HG02938 (cell line): ENCODE results near the gene HMX1.

ENCODE experiments used
- ATAC-seq: cut with Tn5 transposase; IDR thresholded peaks from one replicate; pipeline ENCODE4 v1.9.1; 2021; ENCODE audit warnings: mild to moderate bottlenecking, moderate library complexity; ENCODE audit not compliant: unreplicated experiment

Gene HMX1

GRCh38 chr4:8842614-8843013 lies 29.0 kb downstream of the HMX1 start:
- no peak for ATAC-seq

DNA sequence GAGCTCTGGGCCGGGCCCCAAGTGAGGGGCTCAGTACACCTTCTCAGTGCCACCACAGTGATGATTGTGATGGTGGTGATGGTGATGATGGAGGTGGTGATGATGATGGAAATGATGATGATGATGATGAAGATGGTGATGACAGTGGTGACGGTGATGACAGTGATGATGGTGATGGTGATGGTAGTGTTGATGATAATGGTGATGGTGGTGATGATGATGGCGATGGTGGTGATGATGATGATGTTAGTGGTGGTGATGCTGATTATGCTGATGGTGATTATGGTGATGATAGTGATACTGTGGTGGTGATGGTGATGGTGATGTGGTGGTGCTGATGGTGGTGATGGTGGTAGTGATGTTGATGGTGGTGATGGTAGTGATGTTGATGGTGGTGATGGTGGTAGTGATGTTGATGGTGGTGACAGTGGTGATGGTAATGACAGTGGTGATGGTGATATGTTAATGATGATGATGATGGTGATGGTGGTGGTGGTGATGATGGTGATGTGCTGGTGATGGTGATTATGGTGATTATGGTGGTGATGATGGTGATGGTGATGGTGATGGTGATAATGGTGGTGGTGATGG lies 29.9 kb downstream of the HMX1 start:
- ATAC-seq: no peak

DNA sequence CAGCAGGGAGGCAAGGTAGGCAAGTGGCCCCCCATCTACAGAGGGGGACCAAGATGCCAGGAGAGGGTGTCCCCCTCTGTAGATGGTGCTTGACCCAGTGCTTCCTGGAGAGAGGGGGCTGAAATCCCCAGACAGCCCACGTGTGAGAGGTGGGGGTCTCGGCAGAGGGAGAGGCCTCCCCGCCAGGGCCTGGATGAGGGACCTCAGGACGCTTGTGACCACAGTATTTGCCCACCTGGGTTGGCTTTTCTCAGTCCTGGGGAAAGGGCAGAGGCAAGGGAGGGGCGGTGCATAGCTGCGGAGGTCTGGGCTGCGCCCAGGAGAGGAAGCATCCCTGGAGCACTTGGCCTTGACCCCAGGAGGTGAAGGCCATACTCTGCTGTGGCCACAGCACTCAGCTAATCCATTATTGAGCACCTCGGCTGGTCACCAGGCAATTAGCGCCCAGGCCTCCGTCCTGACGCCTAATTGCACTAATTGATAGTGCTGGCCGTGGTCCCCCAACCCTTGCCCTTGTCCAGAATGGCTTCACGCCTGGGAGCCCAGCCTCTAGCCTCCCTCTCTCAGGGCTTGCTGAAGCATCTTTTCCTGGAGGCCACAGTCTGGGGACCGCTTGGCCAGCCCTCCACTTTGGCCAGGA lies 30.7 kb downstream of the HMX1 start:
- ATAC-seq: no peak

GRCh38 chr4:8840006-8840793 lies 31.4 kb downstream of the HMX1 start:
- no peak for ATAC-seq

DNA sequence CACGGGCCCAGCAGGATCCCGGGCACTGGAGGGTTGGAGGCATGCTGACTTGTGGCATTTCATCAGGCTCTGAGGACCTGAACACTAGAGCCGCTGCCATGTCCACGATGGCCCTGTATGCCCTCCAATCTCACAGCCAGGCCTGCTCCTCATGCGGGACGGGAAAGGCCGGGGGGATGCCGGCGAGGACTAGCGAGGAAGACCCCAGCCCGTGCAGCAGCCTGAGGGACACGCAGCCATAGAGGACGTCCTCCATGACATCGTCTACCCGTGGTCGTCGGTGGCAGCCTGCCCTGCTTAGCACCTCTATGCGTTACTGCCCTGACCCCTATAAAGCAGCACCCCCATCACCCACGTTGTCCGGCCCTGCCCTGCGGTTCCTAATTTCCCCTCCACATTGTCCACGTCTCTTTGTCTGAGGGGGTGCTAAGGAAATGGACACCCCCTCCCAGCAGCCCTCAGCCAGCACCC lies 32.6 kb downstream of the HMX1 start:
- no peak for ATAC-seq

GRCh38 chr4:8838296-8838960 lies 33.2 kb downstream of the HMX1 start:
- ATAC-seq: no peak

GRCh38 chr4:8837181-8837841 lies 34.3 kb downstream of the HMX1 start:
- no peak for ATAC-seq

DNA sequence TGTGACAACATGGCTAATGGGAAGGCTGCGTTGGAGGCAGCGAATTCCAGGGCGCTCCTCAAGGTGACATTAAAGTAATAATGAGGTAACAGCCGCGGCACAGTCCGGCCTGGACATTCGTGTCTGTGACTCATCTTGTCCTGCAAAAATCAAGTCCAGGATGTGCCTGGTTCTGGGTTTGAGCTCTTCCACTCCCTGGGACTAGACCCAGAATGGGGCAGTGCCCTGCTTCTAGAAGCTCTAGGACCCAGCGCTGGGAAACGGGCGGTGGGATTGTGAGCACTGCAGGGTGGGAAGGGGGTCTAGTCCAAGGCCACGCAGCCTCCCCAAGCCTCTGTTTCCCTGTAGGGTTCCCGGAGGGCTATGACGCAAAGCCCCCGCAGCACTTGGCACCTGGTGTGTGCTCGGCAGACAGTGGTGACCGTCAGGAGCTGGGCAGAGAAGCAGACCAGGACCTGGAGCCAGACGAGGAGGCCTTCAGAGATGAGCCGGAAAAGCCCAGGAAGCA lies 34.9 kb downstream of the HMX1 start:
- no peak for ATAC-seq

DNA sequence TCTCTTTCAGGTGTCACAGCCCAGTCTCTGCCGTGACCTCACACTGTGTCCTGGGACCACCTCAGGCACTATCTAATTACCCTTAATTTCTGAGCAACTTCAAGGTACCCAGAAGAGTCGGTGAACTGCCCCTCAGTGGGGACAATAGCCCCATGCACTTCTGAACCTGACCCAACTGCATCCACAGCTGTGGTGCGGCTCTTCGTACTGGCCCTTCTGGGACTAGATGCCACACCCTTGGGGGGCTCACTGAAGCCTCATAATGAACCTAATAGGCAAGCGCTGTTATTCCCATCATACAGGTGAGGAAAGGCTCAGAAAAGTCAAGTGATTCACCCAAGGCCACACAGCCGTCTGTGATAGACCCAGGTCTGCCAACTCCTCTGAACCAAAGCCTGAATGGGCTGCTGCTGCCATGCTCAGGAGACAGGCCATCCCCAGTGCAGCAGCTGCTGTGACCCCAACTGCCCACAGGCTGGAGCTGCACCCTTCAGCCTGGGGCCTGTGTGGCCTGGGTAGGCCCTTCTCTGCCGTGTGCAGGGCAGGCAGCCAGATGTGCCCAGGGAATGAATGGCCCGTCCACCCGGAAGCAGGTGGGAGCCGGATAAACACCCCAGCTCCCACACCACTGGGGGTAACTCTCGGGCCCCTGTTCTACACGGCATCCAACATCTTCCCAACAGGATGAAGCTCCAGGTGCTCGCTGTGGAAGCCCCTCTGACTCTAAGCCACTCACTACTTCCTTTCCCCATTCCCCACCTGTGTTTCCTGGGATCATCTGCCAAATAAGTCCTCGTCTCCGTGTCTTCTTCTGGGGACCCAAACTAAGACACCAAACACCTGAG lies 35.9 kb downstream of the HMX1 start:
- ATAC-seq: no peak

DNA sequence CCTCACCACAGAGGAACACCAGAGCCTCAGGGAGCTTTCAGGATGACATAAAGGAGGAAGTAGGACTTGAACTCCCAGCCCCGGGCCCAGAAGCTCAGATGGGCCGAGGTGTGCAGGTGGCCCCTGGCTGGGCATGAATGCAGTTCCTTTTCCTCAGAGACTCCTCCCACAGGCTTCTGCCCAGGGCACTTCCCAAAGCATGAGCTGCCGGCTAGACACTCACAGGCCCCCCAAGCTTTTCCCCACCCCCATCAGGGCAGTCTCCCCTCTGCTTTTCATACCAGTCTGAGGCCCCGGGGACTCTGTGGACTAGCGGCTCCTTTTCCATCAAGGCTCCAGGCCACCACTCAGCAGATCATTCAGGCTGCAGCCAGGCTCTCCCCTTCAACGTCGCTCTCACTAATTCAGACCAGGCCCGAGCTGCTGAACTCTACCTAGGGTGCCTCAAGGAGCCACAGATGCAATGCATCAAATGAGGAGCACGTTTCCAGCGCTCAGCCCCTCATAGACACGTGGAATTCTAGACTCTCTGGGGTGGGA lies 36.9 kb downstream of the HMX1 start:
- ATAC-seq: no peak

- ATAC-seq: no peak
These were observed 39.3 kb downstream of the HMX1 start for GRCh38 chr4:8832113-8832915.

DNA sequence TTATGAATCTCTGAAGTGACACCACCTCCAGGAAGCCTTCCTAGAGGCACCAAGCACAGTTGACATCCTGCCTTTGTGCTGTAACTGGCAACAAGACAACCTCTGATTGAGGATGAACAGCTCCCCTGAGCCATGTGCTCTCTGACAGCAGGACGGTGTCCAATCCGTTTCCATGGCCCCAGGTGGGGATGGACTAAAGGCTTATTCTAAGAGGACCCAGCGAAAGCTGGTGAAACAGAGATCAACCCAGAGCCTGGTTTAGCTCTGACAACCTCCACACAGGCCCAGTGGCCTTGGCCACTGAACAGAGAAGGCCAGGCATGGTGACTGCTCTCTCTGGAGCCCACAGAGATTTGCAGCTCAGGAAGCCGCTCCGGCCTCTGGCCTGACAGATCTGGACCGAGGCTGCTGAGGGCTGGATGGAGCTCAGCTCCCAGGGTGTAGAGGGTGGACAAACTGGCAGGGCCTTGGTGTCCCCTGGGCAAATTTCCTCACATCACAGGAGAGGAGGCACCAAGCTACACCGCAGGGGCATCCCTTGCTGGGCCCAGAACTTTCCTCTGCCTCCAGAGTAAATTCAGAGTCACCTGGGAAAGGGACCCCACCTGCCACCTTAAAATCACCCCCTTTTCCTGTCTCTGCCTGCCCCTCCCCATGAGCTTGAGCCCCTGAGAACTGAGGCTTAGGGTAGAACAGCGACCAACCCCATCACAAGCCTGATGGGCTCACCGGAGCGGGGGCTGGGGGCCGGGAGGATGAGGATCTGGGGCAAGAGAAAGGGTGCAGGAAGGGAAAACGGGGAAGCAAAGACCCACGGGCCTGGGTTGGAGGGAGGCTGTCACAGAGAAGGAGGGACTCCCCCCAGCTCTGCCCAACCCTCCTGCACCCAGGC lies 40.2 kb downstream of the HMX1 start:
- no peak for ATAC-seq

DNA sequence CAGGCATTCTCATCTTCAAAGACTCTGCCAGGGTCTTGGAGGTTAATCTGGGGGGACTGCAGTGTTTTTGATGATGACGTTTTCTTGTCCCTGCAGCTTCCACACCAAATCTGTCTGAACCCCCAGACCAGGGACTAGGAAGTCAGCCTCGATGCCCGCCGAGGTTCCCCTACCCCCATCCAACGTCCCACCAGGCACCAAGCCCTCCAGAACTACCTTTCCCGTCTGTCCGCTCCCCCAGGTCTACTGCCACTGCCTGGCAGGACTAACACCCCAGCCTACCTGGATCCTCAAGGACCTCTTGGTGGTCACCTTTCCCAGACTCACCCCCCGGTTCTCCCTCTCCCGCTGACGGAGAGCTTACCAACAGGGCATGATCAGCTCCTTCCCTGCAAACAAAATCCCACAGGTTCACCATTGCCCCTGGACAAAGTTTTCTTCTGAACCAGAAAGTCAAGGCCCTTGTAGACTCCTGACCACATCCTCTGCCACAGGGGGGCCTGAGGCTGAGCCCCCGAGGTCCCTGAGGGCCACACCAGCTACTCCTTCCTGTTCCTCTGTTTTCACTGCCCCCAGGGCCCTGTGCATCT lies 40.9 kb downstream of the HMX1 start:
- ATAC-seq: no peak

DNA sequence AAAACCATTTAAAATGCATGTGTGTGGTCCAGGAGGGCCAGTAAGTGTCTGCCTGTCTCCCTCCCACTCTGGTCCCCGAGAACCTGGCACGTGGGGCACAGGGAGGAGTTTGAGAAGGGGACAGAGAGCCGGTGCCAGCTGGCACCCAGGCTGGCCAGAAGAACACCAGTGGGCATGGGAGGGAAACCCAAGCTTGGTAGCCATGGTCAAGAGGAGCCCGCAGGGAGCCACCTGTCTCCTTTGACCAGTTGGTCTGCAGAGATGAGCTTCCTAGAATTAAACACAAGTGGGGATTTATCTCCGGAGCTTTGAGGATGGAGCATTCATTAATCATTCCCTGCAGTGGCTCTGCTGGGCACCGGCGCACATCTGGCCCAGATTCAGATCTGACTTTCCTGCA lies 41.6 kb downstream of the HMX1 start:
- ATAC-seq: no peak

GRCh38 chr4:8829584-8829983 lies 42.1 kb downstream of the HMX1 start:
- ATAC-seq: no peak

GRCh38 chr4:8828869-8829268 lies 42.8 kb downstream of the HMX1 start:
- ATAC-seq: no peak

GRCh38 chr4:8821151-8821950 lies 50.3 kb downstream of the HMX1 start:
- ATAC-seq: no peak
